Adrenal gland (tissue), 5 donors: ENCODE results near the gene PHLDB1.

Source experiments
- POLR2A ChIP-seq, 2 donors: fragments of 450-650 bp; IDR thresholded peaks; one replicate each; pipeline ENCODE4 v1.6.1; 2017; ENCODE audit warnings: antibody characterized with exemption in 2 of 2, mild to moderate bottlenecking in 2 of 2, moderate library complexity in 1 of 2
- TF ChIP-seq, protein P1 (sequence below), 6 experiments: fragments of 450-650 bp in 4 of 6; fragments of 200-600 bp in 2 of 6; sonication (generic) in 1 of 6; IDR thresholded peaks; 1 replicate in 5 of 6; 2 replicates in 1 of 6; pipeline versions ENCODE4 v1.5.1 to v1.8.0; 2016 to 2021; ENCODE audit warnings: antibody characterized with exemption in 6 of 6, mild to moderate bottlenecking in 2 of 6, moderate library complexity in 1 of 6
- donor health status: DM: no; HTN: no; CAD: no.

DNA sequence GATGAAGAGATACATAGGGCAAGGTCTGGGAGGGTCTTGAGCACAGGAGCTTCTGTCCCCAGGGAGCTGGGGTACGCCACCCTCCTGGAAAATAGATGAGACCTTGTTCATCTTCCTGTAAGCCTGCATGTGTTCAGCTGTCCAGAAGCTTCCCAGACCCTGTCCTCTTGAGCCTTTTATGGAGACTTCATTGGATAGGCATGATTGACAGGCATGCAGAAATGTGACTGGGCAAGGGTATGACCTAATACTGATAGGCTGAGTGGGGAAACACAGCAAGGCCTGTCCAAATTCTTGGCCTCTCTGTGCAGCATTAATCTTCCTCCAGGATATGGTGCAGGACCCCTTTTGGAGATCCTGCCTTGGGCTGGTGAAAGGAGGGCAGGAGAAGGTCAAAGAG, 19.5 kb upstream of the PHLDB1 start:
- no peak for TF ChIP-seq POLR2A (IDR thresholded peaks at IDR 0.05)
- TF ChIP-seq, protein P1, sequence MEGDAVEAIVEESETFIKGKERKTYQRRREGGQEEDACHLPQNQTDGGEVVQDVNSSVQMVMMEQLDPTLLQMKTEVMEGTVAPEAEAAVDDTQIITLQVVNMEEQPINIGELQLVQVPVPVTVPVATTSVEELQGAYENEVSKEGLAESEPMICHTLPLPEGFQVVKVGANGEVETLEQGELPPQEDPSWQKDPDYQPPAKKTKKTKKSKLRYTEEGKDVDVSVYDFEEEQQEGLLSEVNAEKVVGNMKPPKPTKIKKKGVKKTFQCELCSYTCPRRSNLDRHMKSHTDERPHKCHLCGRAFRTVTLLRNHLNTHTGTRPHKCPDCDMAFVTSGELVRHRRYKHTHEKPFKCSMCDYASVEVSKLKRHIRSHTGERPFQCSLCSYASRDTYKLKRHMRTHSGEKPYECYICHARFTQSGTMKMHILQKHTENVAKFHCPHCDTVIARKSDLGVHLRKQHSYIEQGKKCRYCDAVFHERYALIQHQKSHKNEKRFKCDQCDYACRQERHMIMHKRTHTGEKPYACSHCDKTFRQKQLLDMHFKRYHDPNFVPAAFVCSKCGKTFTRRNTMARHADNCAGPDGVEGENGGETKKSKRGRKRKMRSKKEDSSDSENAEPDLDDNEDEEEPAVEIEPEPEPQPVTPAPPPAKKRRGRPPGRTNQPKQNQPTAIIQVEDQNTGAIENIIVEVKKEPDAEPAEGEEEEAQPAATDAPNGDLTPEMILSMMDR (IDR thresholded peaks at IDR 0.05): no peak
